SK-N-MC (cell line): Measurements from ENCODE around the gene INPP5E.
"Not testable (repeated sequence)": the region's sequence is repeated elsewhere in the genome, so short reads cannot be mapped to it uniquely, and the experiment has no call there.

Experiments
- DNase-seq: peaks from one replicate; pipeline ENCODE4 v3.0.0-alpha.2; 2011; ENCODE audit warnings: low read depth, low spot score
- H3K27ac ChIP-seq: fragments of 200-600 bp; sonication (generic); 2 replicates; pipeline ENCODE4 v1.5.1; 2016; ENCODE audit warnings: mixed run types
- H3K36me3 ChIP-seq: fragments of 200-600 bp; sonication (generic); 2 replicates; pipeline ENCODE4 v1.6.1; 2017; ENCODE audit warnings: antibody characterized with exemption, low read length, mixed read lengths; ENCODE audit not compliant: insufficient read depth
- H3K4me3 ChIP-seq: fragments of 200-600 bp; sonication (generic); 2 replicates; pipeline ENCODE4 v1.5.1; 2016
- H3K9ac ChIP-seq: fragments of 200-600 bp; sonication (generic); 2 replicates; pipeline ENCODE4 v1.8.0; 2017; ENCODE audit warnings: mixed run types, mixed read lengths; ENCODE audit not compliant: insufficient read length
- H3K9me3 ChIP-seq: fragments of 200-600 bp; sonication (generic); 2 replicates; pipeline ENCODE4 v1.6.1; 2017; ENCODE audit warnings: low read depth, mild to moderate bottlenecking, antibody characterized with exemption, low read length, moderate library complexity, mixed read lengths
- EZH2 ChIP-seq: fragments of 200-600 bp; sonication (generic); IDR thresholded peaks from one replicate; pipeline ENCODE4 v1.6.1; 2017; ENCODE audit warnings: antibody characterized with exemption
- FOXP2 ChIP-seq: optimal IDR thresholded peaks from 2 replicates; pipeline ENCODE3; 2011; ENCODE audit warnings: mild to moderate bottlenecking, moderate library complexity; ENCODE audit not compliant: insufficient read depth; ENCODE audit errors: extremely low read length, control extremely low read depth
- POLR2AphosphoS5 ChIP-seq: IDR thresholded peaks from 2 replicates; pipeline ENCODE4 v1.6.1; 2012; ENCODE audit warnings: mild to moderate bottlenecking, low read depth, low read length, borderline replicate concordance

Gene INPP5E

DNA sequence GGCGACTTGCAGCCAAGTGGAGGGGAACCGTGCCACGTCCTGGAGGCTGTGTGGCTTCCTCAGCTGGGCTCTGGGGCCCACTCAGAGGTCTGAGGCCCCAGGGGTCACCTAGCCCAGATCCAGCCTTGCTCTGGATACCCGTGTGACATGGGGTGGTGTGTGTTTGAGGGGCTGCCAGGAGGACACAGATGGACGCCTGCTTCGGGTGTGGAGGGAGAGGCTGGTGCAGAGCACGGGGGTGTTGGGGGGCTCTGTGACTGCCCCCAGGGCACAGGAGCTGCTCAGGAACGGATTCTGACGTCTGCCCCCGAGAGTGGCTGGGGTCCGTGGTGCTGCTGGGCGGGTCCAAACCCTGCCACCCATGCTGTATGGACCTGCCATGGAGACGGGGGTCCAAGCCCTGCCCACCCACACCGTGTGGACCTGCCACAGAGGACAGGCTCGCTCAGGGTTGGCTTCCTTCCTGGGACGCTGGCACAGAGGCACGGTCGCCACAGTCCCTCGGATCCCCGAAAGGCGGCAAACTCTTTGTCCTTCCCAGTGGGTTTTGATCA lies 10.5 kb downstream of the INPP5E start:
- Histone ChIP-seq H3K9me3 (no peaks in the 10 kb centered on the region), H3K9ac (no peak overlapping the region), H3K4me3 (no peak overlapping the region), H3K27ac (no peak overlapping the region), H3K36me3 (peaks cover 4% of the 10 kb centered on the region; the same call in 1 of the 2 replicates)
- TF ChIP-seq EZH2 (no peak), FOXP2 (no peak), POLR2AphosphoS5 (no peak; the same call in 1 of the 2 replicates)
- DNase-seq, result no peak

- H3K9me3 ChIP-seq, result no peaks in the 10 kb centered on the region
- no peak overlapping the region for H3K4me3 ChIP-seq
- H3K27ac ChIP-seq, result no peak overlapping the region
- TF ChIP-seq EZH2 (no peak), FOXP2 (no peak), POLR2AphosphoS5 (no peak)
- H3K36me3 ChIP-seq, result peaks cover 24% of the 10 kb centered on the region; the same call in 1 of the 2 replicates
- no peak for DNase-seq
- H3K9ac ChIP-seq, result no peak overlapping the region
Observed at GRCh38 chr9:136426787-136427186, 12.9 kb downstream of the INPP5E start.

DNA sequence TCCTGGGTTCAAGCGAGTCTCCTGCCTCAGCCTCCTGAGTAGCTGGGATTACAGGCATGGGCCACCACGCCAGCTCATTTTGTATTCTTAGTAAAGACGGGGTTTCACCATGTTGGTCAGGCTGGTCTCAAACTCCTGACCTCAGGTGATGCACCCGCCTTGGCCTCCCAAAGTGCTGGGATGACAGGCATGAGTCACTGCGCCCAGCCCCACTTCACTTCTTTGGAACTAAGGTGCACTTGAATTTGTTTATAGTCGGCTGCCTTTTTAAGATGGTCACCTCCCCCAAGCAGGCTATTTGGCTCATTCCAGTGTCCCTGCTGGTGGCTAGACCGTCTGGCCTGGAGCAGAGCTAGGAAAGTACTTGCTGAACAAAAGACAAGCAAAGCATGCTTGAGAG lies 14.3 kb downstream of the INPP5E start:
- H3K4me3 ChIP-seq, DNase-seq, H3K9me3 ChIP-seq, H3K27ac ChIP-seq, H3K9ac ChIP-seq: not testable (repeated sequence)
- peaks cover 35% of the 10 kb centered on the region; the same call in 1 of the 2 replicates for H3K36me3 ChIP-seq

- Histone ChIP-seq H3K9me3 (no peaks in the 10 kb centered on the region), H3K27ac (peak overlapping the region; percentile 46; the same call in 1 of the 2 replicates)
Observed at GRCh38 chr9:136424750-136425362, 14.8 kb downstream of the INPP5E start.

DNA sequence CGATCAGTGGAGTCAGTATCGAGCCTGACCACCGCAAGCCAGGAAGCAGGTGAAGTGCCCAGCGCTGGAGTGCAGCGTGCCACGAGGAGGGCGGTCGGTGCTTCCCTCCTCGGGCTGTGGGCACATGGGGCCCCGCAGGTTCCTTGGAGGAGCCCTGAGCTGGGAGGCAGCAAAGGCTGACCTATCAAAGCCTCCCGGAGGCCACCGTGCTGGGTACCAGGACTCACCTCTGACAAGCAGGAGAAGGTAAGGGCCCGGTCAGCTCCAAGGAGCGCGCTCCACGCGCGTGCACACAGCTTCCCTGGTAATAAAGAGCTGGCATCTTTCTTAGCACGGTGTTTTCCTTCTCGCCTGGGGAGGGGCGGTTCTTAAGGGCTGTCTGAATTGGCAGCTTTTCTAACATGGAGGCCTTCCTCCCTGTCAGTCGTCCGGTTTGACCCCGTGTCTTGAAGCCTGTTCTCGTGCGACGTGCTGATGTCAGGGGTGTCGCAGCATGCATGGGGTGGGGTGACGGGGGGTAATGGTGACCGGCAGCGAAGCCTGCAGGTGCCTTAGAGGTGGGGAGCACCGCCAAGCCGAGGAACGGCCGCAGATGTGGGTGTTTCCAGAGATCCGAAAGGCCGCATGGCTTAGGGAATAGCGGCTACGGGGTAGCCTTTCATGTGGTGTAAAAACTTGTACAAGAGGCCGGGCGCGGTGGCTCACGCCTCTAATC lies 16.1 kb downstream of the INPP5E start:
- H3K27ac ChIP-seq, result no peak overlapping the region
- no peak for DNase-seq
- peaks cover 49% of the 10 kb centered on the region; the same call in 1 of the 2 replicates for H3K36me3 ChIP-seq
- no peak overlapping the region for H3K4me3 ChIP-seq
- H3K9me3 ChIP-seq, result no peaks in the 10 kb centered on the region
- TF ChIP-seq EZH2 (no peak), FOXP2 (no peak), POLR2AphosphoS5 (no peak)
- no peak overlapping the region for H3K9ac ChIP-seq

More at GRCh38 chr9:136424750-136425362, 14.8 kb downstream of the INPP5E start:
- DNase-seq, result no peak
- peaks cover 36% of the 10 kb centered on the region; the same call in 1 of the 2 replicates for H3K36me3 ChIP-seq
- TF ChIP-seq POLR2AphosphoS5 (no peak), EZH2 (no peak), FOXP2 (no peak)
- H3K4me3 ChIP-seq, result no peak overlapping the region
- no peak overlapping the region for H3K9ac ChIP-seq

DNA sequence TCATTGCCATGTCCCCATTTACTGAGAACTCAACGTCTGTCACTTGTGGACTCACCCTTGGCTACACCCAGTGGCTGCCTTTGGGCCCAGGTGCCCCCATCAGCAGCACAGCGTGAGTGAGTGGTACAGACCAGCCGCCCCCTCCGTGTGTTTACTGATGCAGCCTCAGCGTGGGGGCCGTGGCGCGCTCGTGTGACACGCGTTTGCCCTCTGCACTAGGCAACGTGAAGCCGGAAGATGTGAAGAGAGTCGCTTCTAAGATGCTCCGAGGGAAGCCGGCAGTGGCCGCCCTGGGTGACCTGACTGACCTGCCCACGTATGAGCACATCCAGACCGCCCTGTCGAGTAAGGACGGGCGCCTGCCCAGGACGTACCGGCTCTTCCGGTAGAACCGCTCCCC lies 16.8 kb downstream of the INPP5E start:
- no peak overlapping the region for H3K27ac ChIP-seq
- peaks cover 56% of the 10 kb centered on the region; the same call in 1 of the 2 replicates for H3K36me3 ChIP-seq
- H3K4me3 ChIP-seq, result no peak overlapping the region
- TF ChIP-seq FOXP2 (no peak), POLR2AphosphoS5 (no peak), EZH2 (no peak)
- H3K9me3 ChIP-seq, result no peaks in the 10 kb centered on the region
- DNase-seq, result no peak
- no peak overlapping the region for H3K9ac ChIP-seq

- peaks cover 63% of the 10 kb centered on the region; the same call in 1 of the 2 replicates for H3K36me3 ChIP-seq
- DNase-seq, result no peak
- no peaks in the 10 kb centered on the region for H3K9me3 ChIP-seq
- H3K27ac ChIP-seq, result no peak overlapping the region
- no peak overlapping the region for H3K9ac ChIP-seq
- no peak overlapping the region for H3K4me3 ChIP-seq
- TF ChIP-seq POLR2AphosphoS5 (no peak), EZH2 (no peak), FOXP2 (no peak)
Observed at GRCh38 chr9:136421791-136422190, 17.9 kb downstream of the INPP5E start.

GRCh38 chr9:136419092-136419420 lies 20.6 kb downstream of the INPP5E start:
- Histone ChIP-seq H3K27ac (no peak overlapping the region), H3K9ac (no peak overlapping the region), H3K4me3 (no peak overlapping the region), H3K36me3 (peaks cover 82% of the 10 kb centered on the region), H3K9me3 (no peaks in the 10 kb centered on the region)
- DNase-seq, result no peak
- TF ChIP-seq POLR2AphosphoS5 (no peak), FOXP2 (no peak), EZH2 (no peak)
